Measurements from ENCODE around the gene ZNF227. TPM values are rescaled to one million over a fixed set of nuclear protein-coding genes. Genes with fewer than 3 reads are reported as not detected.
"Not testable (repeated sequence)": the region's sequence is repeated elsewhere in the genome, so short reads cannot be mapped to it uniquely, and the experiment has no call there.

The ZNF227 gene
- total RNA-seq, 1 experiment from 2014 or later: 15.4 TPM

- H3K4me1 ChIP-seq (ENCODE audit: control insufficient read depth, insufficient read depth, low read length): no peaks in the 10 kb centered on the region
- DNase-seq (ENCODE audit: low read depth, low spot score) (no peak), ATAC-seq (no peak)
- H3K9me3 ChIP-seq (ENCODE audit: control insufficient read depth, insufficient read depth, low read depth, low read length): peaks cover 21% of the 10 kb centered on the region; the same call in 1 of the 2 replicates
- POLR2A ChIA-PET: no interaction called here
- peak overlapping the region; percentile 96 for H3K27ac ChIP-seq (ENCODE audit: low read length)
- peak overlapping the region; percentile 73 to 94 for H3K4me3 ChIP-seq (ENCODE audit: low read depth in 2 of 2, low read length in 2 of 2)
- TF ChIP-seq CTCF (IDR thresholded peaks at IDR 0.05): no peak
- TF ChIP-seq REST (IDR thresholded peaks at IDR 0.05; ENCODE audit: insufficient read depth in 1 of 2, low read depth in 2 of 2, low read length in 1 of 2): no peak
- TF ChIP-seq SIN3A (IDR thresholded peaks at IDR 0.05; ENCODE audit: borderline replicate concordance, insufficient read depth, low read depth, low read length): no peak
- no peak for TF ChIP-seq TCF7L2 (IDR thresholded peaks at IDR 0.05; ENCODE audit: low read depth, low read length)
- no peak for TF ChIP-seq POLR2AphosphoS5 (IDR thresholded peaks at IDR 0.05; ENCODE audit: low read depth, low read length)
- in situ Hi-C loops (cut with HindIII; ENCODE audit: low pct_unique_long_range_greater_than_20kb, low sequenced_read_pairs) (no loop called here), intact Hi-C loops (cut with micrococcal nuclease; ENCODE audit: unreplicated experiment) (no loop called here)
- H3K36me3 ChIP-seq (ENCODE audit: control insufficient read depth, insufficient read depth, low read length): peaks cover 2% of the 10 kb centered on the region
- no peaks in the 10 kb centered on the region for H3K27me3 ChIP-seq (ENCODE audit: control insufficient read depth, insufficient read depth, low read length)
- CTCF ChIA-PET: no interaction called here
- BruUV-seq (replicated peaks): no TSS peak
Measured at GRCh38 chr19:44164327-44164672, 48.0 kb upstream of the ZNF227 start.

GRCh38 chr19:44164673-44165512 is 47.4 kb upstream of the ZNF227 start, which contains the start of gene ZNF226:
TSS of gene ZNF226 (plus strand) at chr19:44165100. CDS start at chr19:44170081, 4,981 bp downstream.
- H3K4me1 ChIP-seq (ENCODE audit: control insufficient read depth, insufficient read depth, low read length): no peaks in the 10 kb centered on the region
- intact Hi-C loops (cut with micrococcal nuclease; ENCODE audit: unreplicated experiment) (no loop called here), in situ Hi-C loops (cut with HindIII; ENCODE audit: low pct_unique_long_range_greater_than_20kb, low sequenced_read_pairs) (no loop called here)
- TF ChIP-seq POLR2AphosphoS5 (IDR thresholded peaks at IDR 0.05; ENCODE audit: low read depth, low read length) (peak; percentile 66), CTCF (IDR thresholded peaks at IDR 0.05) (no peak)
- peaks cover 26% of the 10 kb centered on the region; the same call in 1 of the 2 replicates for H3K9me3 ChIP-seq (ENCODE audit: control insufficient read depth, insufficient read depth, low read depth, low read length)
- H3K27me3 ChIP-seq (ENCODE audit: control insufficient read depth, insufficient read depth, low read length): no peaks in the 10 kb centered on the region
- peak within 1 kb of the TSS; percentile 73 to 94 for H3K4me3 ChIP-seq (ENCODE audit: low read depth in 2 of 2, low read length in 2 of 2)
- H3K27ac ChIP-seq (ENCODE audit: low read length): peak within 1 kb of the TSS; percentile 96
- ATAC-seq: peak; percentile 99
- ChIA-PET POLR2A (no interaction called here), CTCF (interaction anchor here (0.6 kb wide), 1 partner anchor 663 kb away, joined by 3 read pairs; no protein-coding TSS in a partner anchor)
- no TSS peak for BruUV-seq (replicated peaks)
- DNase-seq (ENCODE audit: low read depth, low spot score): peak; percentile 90
- H3K36me3 ChIP-seq (ENCODE audit: control insufficient read depth, insufficient read depth, low read length): peaks cover 2% of the 10 kb centered on the region

- intact Hi-C loops (cut with micrococcal nuclease; ENCODE audit: unreplicated experiment); POLR2A ChIA-PET: not testable (repeated sequence)
- H3K36me3 ChIP-seq (ENCODE audit: control insufficient read depth, insufficient read depth, low read length): peaks cover 31% of the 10 kb centered on the region
Measured at GRCh38 chr19:44170660-44171059, 41.7 kb upstream of the ZNF227 start.

More at GRCh38 chr19:44170660-44171059, 41.7 kb upstream of the ZNF227 start:
- H3K4me3 ChIP-seq (ENCODE audit: low read depth in 2 of 2, low read length in 2 of 2); H3K4me1 ChIP-seq (ENCODE audit: control insufficient read depth, insufficient read depth, low read length); H3K27me3 ChIP-seq (ENCODE audit: control insufficient read depth, insufficient read depth, low read length); ATAC-seq; in situ Hi-C loops (cut with HindIII; ENCODE audit: low pct_unique_long_range_greater_than_20kb, low sequenced_read_pairs); BruUV-seq (replicated peaks); H3K27ac ChIP-seq (ENCODE audit: low read length); CTCF ChIA-PET; DNase-seq (ENCODE audit: low read depth, low spot score): not testable (repeated sequence)
- H3K9me3 ChIP-seq (ENCODE audit: control insufficient read depth, insufficient read depth, low read depth, low read length): peaks cover 58% of the 10 kb centered on the region; the same call in 1 of the 2 replicates
